HG02759 (cell line): ENCODE results near the gene RSAD1.

Source experiments
- ATAC-seq: cut with Tn5 transposase; IDR thresholded peaks from one replicate; pipeline ENCODE4 v1.9.1; 2021; ENCODE audit warnings: mild to moderate bottlenecking, moderate library complexity; ENCODE audit not compliant: unreplicated experiment

The RSAD1 gene

DNA sequence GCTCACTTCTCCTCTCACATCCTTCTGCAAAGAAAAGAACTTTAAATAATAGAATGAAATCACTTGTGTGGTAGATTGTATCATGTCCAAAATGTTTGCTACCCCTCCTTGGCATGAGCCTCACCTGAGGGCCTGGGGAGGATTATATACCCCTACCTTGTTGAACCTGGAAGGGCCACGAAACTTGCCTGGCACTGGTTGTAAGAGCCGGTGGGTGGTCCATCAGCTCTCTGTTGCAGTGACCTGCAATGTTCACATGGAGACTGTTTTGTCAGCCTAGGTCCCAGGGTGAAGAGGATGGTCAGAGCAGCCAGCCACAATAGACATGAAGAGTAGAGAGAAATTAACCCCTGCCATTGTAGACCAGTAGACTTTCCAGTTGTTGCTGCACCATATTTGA, 10.2 kb downstream of the RSAD1 start:
- ATAC-seq = no peak

DNA sequence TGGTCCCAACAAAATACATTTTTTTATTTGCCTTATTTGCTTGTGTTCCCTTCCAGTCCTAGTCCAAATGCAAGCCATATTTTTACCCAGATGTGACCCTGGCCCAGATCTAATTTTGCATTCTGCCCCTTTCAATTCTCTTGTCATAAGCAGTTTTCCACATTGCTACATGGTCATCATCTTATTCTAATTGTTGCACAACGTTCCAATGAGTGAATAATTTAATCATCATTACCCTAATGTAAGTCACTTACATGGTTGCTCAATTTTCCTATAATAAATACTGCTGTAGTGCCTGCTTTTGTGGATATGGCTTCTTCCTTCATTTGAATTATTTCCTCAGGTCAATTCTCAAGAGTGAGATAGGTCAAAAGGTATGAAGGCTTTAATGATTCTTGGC, 12.8 kb downstream of the RSAD1 start:
- ATAC-seq = no peak

DNA sequence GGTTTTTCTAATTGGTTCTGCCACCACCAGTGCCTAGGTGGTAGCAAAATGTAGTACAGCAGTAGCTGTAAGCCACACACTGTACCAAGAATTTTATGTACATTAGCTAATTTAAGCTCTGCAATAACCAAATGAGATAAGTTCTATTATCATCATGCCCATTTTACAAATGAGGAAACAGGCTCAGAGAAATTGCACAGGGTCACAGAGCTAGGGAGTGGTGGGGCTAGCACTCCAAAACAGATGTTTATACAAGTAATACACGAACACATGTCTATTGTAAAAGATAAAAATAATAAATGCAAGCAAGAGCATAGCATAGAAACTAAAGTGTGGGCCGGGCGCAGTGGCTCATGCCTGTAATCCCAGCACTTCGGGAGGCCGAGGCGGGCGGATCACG, 13.6 kb downstream of the RSAD1 start:
- ATAC-seq = no peak

DNA sequence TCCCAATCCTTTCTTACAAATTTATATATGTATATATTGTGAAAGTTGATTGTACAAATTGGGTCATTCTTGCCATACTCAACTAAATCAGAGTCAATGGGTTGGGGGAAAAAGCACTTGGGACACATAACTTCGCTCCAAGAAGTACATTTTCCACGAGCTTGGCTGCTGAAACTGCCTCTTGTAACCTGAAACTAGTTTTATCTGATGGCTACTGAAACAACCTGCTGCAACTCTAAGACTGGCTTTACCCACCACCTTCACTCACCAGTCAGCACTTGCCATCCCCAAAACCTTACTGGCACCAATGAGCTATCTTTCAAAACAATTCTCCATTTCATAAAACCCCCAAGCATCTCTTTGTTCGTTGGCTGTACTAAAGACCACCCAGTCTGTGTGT, 15.1 kb downstream of the RSAD1 start:
- ATAC-seq = no peak

DNA sequence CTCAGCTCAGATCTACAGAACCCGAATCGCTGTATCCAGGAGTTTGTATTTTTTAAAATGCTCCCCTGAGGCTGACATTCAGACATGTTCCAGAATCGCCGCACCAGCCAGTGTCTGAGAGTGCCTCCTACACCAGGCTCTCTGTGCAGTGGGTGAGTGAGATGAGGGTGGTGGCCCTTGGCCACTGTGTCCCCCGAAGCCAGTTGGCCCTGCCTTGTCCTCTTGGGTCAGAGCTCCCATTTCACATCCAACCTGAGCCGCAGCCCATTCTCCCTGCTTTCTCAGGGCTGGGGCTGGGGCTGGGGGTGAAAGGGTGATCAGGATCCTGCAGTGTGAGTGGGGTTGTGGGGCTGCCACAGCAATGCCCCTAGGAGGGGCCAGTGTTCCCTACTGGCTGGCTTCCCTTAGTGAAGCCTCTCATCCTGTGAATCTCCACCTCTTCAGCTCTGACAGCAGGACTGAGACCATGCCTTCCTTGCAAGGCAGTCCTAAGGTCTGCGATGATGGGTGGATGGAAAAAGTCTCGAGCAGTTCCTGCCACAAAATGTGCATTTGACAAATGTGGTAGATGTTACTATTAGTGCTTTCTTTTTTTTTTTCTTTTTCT, 16.7 kb downstream of the RSAD1 start:
- ATAC-seq = no peak

DNA sequence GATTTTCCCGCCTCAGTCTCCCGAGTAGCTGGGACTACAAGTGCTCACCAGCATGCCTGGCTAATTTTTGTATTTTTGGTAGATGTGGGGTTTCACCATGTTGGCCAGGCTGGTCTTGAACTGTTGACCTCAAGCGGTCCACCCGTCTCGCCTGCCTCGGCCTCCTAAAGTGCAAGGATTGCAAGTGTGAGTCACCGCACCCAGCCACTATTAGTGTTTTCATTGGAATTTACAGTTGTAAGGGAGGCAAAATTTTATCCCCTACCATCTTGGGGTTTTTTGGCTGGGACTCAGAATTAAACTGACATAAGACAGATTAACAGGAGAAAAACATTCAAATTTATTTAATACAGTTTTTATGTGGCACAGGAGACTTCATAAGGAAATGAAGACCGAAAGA, 17.3 kb downstream of the RSAD1 start:
- ATAC-seq = no peak

DNA sequence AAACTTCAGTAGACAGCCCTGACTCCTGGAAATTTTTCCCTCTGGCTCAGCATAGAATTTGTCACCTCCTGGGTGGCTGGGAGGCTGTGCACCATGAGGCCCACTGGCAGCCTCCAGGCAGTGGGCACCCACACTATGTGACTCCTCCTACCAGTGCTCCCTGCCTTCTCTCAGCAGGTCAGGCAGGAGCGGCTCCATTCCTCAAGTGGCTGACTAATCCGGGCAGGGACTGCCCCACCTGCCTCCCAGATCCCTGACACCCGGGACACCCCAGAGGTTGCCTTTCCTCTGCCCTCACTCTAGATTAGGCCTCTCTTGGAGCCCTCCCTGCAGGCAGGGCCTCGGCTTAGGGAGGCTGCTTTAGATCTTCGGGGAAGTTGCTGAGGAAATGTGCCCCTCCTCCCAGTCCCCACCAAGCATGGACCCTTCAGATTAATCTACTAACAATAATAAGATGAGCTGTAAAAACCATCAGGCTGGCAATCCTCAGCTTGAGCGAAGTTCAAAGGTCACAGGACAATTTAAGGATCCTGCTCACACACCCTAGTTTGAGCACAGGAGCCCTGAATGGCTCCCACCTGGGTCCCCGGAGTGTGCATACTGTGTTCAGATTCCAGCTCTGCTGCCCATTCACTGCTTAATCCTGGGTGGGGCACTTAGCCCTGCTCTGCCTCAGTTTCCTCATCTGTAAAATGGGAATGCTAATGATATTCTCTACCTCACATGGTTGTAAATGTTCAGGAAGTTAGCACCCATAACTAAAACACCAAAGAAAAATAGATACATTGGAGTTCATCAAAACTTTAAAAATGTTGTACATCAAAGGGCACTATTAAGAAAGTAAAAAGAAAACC, 19.6 kb downstream of the RSAD1 start:
- no peak for ATAC-seq

DNA sequence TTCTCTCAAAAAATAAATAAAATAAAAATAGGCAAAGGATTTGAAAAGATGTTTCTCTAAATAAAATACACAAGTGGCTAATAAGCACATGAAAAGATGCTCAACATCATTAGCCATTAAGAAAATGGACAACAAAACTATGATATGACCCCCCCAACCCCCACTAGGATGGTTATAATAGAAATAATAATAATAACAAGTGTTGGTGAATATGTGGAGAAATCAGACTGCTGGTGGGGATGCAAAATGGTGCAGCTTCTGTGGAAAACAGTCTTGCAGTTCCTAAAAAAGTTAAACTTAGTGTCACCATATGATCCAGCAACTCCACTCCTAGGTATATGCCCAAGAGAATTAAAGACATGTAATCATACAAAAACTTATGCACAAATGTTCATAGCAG, 20.6 kb downstream of the RSAD1 start:
- ATAC-seq = no peak

DNA sequence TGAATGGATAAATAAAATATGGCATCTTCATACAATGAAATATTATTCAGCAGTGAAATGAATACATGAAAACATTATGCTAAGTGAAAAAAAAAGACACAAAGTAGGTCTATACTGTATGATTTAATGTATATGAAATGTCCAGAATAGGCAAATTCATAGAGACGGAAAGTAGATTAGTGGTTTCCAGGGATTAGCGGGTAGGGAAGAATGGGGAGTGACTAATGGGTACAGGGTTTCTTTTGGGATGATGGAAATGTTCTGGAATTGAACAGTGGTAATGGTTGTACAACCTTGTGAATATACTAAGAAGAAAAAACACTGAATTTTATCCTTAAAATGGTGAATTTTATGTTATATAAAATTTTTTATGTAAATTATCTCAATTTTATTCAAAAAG, 21.1 kb downstream of the RSAD1 start:
- ATAC-seq = no peak

DNA sequence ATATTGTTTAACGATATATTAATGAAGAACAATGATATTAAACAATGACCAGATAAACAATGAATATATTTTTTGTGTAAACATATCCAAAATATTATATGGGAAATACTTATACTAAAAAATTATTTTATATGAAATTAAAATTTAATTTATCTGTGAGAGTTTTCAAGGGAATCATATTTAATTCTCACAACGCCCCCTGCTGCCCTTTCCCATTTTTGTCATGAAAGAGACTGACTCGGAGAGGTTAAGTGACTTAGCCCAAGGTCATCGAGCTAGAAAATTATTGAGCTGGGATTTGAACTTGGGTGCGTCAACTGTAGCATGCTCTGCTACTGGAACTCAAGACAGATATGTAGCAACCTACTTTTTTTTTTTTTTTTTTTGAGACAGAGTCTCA, 22.4 kb downstream of the RSAD1 start:
- ATAC-seq = no peak

DNA sequence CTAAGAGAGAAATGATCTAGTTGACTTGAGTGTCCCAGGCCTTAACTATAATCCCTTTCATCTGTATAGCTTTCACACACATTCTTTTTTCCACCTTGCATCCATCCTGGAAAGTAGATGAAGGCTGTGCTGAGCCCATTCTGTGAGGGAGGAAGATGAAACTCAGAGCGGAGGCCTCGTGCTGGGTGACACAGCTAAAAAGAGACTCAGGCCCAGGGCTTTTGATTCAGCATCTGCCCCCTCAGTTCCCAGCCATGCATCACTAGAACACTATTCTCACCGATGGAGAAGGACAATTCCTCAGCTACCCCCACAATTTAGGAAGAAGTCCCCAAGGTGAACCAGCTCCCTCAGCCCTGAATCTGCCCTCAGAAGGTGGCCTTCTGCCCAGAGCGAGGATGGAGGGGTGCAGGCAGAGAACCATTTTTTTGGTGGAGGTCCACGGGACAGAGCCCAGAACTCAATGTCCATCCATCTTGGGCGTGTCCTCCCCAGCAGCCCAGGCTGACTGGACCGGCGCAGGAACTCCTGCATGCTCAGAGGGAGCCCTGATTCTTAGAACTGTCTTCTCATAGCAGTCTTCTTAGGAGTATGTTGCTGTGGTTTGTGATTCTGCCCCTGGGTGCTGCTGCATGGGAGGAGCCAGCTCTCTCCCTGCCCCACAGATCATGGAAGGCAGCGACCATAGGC, 23.8 kb downstream of the RSAD1 start:
- ATAC-seq = no peak

DNA sequence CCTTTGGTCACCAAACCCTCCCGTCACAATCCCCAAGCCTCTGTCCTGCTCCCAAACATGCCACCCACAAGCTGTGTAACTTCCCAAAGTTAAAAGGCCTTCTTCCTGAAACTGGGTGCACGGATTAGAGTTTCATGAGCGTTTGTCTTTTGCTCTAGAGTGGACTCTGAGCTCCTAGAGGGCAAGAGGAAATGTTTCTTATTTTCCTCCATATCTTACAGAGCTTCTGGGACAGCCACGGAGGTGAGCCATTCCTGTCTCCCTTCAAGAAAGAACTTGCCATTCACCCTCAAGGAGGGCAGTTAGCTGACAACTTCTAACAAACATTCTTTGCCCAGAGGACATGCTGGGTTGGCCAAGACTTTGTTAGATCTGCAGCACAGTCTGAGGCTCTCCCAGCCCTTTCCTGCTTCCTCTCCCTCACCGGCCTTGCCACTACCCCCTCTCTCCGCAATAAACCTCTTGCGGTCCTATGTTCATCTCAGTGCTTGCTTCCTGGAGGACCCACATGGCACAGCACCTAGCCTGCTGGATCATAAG, 27.0 kb downstream of the RSAD1 start:
- ATAC-seq = no peak

DNA sequence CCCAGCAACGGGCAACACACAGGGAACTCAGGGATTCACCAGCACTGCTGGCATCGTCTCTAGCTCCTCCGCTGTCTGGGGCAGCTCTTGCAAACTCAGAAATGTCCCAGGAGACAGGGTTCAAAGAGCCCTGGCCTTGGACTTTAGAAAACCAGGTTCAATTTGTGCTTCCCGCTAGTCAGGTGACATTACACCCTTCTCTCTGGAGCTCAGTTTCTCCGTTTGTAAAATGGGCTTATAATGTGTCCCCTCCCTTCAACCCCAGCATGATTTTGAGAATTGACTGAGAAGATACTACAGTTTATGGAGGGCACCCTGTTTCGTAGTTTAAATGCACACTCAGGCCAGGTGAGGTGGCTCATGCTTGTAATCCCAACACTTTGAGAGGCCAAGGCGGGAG, 27.6 kb downstream of the RSAD1 start:
- no peak for ATAC-seq

DNA sequence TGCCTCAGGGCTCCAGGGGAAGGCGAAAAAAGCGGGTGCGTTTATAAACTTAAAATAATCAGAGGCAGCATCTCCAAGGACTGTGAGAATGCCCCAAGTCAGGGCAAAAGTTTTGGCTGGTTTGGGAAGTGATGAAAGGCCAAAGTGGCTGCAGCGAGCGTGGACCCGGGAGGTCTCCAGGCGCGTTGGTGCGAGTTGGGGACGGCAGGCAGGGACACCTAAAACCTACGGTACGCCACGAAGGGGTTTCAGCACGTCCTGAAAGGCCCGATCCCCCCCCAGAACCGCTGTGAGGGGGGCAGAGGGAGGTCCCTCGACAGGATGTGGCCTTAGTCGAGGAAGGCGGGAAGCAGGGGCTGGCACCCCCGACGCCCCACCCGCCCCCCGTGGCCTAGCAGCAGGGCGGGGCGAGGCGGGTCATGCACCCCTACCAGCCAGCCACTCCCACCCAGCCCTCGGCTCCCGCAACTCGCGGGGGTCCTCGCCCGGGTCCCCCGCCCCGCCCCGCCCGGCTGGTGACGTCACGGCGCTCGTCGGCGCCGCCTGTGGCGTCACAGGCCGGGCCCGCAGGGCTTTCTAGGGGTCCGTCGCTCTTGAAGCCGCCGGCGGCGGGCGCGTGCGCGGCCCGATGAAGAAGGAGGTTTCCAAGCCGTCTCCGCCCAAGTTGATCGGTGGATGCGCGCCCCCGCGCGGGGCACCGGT, 29.4 kb downstream of the RSAD1 start, which contains the start of gene MYCBPAP:
MYCBPAP (plus strand) TSS at position 569 of the 702 bp plus-strand sequence. CDS start 236 bp downstream, outside the sequence.
- ATAC-seq = no peak

DNA sequence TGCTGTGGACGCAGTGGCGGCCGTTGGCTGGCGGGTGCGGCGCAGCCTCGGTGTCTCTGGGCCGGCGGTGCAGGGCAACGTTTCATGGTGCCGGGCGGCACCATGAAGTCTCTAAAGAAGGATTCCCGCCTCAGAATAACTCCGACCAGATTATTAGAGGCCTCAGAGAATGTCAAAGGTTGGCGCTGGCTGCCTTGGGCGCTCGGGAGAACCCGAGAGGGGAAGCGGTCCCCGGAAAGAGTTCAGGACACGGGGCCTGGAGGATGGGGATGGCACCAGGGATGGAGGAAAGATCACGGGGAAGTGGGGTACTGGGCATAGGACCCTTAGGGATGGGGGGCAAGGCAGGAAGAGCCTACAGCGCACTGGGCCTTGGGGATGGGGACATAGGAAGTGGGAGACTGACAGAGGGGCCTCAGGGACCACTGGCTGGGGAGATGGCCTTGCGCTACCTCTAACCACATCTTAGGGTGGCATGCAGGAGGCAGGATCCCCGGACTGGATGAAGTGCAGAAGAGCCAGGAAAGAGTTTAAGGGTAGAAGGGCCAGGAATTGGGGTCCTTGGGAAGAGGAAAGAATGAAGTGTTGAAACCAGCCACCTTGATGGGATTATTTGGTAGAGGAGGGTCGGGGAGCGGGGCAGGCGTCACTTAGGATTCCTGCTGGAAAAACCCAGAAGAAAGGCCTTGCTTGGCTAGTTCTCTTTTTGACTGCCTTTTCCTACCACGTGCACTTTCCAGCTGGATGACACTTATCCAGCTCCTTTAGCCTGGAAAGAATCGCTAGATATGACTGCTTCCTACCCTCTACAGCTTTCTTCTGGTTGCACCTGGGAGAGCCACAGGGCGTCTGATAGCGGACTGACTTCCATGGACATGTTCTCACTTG, 30.2 kb downstream of the RSAD1 start:
- no peak for ATAC-seq

DNA sequence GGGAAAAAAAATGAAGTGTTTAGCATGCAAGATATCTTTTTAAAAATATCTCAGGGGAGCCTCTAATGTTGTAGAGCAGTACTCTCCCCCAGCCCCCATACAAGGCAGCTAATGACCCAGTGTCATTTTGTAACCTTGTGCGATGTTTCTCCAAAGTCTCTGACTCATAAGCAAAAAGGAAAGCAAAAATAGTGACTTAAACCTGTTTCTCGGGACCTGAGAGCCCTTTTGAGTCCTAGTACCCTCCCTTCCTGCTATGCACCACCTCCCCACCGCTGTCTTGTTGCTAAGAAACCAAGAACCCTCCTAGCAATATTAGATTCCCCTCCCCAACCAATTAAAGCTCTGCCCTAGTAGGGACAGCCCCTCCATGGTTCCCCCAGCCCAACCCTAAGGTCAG, 32.4 kb downstream of the RSAD1 start:
- peak; percentile 90 for ATAC-seq

DNA sequence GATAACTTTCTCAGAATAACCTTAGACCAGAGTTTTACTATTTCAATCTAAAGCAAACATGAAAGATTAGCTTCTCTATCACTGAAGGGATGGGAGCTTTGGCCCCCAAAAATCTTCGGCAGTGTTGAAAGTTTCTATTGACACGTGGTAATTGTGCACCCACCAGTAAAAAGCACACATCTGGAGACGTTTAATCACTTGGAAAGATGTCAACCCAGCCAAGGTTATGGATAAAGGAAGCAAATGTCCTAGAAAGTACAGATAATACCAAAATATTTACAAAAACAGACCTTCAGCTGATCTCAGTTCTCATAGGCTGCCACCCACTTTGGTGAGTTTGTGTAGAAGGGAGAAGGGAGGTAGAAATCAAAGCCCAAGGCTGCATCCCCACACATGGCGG, 34.8 kb downstream of the RSAD1 start:
- no peak for ATAC-seq

DNA sequence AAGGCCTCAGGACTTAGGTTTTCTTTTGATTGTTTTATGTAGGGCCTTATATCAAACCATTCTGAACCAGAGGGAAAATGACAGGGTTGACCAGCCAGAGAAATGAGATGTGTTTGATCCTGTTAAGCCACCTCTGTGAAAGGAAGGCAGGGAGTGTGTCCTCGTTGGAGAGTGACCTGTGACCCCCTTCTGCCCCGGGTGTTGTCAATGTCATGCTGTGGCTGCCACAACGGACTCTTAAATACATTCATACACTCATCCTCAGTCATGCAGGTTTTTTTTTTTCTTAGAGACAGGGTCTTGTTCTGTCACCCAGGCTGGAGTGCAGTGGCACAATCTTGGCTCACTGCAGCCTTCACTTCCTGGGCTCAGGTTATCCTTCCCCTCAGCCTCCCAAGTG, 35.7 kb downstream of the RSAD1 start:
- ATAC-seq = no peak

DNA sequence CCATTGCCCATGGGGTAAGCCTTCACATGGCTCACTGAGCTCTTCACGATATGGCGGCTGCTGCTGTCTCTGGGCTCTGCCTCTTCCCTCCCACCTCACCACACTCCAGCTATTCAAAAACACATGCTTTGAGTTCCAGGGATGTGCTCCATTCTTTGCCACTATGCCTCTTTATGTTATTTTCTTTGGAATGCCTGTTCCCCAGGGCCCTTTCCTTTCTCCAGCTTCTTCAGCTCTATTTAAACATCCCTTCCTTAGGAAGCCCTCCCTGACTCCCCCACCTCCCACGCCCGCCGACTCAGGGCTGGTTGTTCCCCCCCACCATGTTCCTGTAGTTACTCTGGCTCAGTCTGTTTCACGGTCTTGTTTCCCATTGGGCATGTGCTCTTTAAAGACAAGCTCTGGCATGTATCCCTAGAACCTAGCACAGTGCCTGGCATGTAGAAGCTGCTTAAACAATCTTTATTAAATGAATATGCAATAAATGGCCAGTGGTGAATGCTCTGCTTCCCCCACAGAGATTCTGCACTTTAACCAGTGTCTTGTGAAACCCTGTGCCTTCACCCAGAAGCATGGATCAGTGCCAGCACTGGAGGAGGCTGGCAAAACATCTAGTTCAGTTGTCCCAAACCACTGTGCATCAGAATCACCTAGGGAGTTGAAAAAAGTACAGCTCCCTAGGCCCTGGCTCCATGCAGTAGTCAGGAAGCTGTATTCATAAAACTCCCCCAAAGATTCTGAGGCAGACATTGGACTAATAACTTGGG, 36.5 kb downstream of the RSAD1 start:
- no peak for ATAC-seq
